Measurements from ENCODE around the gene MPC1. TPM values are rescaled to one million over a fixed set of nuclear protein-coding genes. Genes with fewer than 3 reads are reported as not detected.
"Not testable (repeated sequence)": the region's sequence is repeated elsewhere in the genome, so short reads cannot be mapped to it uniquely, and the experiment has no call there.

The MPC1 gene
- polyA plus RNA-seq, 4 donors = 47.3 to 95.0 (median 80.2) TPM

DNA sequence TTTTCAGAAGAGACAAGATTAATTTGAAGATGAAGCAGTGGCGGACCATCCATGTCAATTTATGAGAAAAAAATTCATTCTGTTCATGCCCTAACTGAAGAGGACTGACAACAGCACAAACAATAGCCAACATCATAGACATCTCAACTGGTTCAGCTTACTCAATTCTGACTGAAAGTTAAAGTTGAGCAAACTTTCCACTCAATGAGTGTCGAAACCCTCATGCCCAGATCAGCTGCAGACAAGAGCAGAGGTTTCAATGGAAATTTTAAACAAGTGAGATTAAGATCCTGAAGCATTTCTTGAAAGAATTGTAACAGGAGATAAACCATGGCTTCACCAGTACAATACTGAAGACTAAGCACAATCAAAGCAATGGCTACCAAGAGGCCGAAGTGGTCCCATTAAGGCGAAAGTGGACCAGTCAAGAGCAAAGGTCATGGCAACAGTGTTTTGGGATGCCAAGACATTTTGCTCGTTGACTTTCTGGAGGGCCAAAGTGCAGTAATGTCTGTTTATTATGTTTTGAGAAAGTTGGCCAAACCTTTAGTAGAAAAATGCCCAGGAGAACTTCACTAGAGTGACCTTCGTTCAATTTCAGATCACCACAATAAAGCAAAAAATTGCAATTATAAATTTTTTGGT is 34.3 kb downstream of the MPC1 start:
- DNase-seq (ENCODE audit: low read depth in 4 of 4, low spot score in 3 of 4) = no peak

GRCh38 chr6:166346965-166347364 is 35.8 kb downstream of the MPC1 start:
- no peak for DNase-seq (ENCODE audit: low read depth in 4 of 4, low spot score in 3 of 4)

DNA sequence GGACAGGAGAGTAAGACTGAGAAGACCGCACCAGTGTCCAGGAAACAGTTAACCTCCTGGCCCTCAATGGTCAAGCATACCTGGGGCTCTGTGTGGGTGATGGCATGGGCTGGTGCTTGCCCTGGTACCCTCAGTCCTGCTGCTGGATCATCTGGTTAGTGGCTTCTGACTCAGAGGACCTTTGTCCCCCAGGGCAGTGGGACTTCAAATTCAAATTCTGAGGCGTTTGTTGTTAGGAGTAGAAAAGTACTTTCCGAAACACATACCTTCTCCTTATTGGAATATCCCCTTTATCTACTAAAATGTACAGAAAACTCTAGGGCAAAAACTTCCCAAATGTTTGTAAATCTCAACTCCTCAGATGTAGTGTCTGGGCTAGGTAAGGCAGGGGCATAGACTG is 36.3 kb downstream of the MPC1 start:
- no peak for DNase-seq (ENCODE audit: low read depth in 4 of 4, low spot score in 3 of 4)

DNA sequence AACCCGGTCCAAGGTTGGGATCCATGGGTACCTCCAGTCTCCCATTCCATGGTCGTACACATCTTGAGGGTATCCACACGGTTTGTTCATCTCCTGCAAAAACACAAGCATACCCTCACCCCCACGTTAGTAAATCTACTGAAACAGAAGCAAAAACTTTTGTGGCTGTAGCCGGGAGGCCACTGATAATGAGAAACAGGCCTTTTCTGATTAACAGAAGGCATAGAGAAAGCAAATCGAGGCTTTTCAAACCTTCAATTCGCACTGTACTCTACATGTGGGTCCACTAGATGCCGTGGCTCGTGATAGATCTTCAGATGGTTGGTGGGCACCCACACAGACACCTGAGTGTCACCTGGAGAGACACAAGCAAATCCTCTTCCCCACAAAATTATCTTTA is 37.1 kb downstream of the MPC1 start:
- DNase-seq (ENCODE audit: low read depth in 4 of 4, low spot score in 3 of 4) = not testable (repeated sequence)

DNA sequence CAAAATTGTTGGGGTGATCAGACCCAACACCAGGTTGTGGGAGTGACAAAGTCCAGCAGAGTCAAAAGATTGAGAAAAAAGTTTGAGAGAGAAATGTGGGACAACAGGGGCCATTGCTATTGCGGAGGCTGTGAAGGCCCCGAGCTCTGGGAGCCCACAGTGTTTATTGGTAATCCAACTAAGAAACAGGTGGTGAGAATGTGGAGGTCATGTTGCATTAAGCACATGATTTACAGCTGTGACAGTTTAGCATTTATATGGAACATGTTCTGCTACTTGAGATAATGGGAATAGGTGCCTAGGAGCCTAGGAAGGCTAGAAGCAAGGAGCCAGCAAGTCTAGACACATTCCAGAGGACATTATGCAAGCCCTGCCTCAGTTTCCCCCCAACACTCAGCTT is 37.8 kb downstream of the MPC1 start:
- DNase-seq (ENCODE audit: low read depth in 4 of 4, low spot score in 3 of 4) = not testable (repeated sequence)

DNA sequence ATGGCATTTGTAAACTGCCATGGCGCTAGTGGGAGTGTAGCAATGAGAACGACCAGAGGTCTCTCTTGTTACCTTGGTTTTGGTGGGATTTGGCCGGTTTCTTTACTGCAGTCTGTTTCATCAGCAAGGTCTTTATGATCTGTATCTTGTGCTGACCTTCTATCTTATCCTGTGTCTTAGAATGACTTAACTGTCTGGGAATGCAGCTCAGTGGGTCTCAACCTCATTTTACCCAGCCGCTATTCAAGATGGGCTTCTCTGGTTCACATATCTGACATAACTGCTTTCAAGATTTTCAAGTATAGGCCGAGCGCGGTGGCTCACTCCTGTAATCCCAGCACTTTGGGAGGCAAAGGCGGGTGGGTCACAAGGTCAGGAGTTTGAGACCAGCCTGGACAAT is 38.5 kb downstream of the MPC1 start:
- DNase-seq (ENCODE audit: low read depth in 4 of 4, low spot score in 3 of 4) = no peak

DNA sequence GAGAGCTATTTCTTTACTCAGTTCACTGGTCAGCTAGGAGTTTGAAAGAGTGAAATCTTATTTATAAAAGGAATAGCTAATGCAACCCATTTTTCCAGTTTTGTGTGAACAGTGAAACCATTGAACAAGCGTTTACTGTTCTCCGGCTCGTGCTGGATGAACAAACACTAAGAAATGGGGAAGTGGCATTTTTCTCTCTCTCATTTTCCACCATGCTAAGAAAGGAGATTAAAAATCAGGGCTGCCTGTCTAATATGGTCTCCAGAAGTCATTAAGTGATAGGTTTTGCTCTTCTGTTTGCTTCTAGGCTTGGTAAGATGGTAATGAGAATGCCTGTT is 39.6 kb downstream of the MPC1 start:
- DNase-seq (ENCODE audit: low read depth in 4 of 4, low spot score in 3 of 4) = no peak

- DNase-seq (ENCODE audit: low read depth in 4 of 4, low spot score in 3 of 4) = peak; percentile 64 to 72 (median 66)
Observed at GRCh38 chr6:166342349-166343149, 40.2 kb downstream of the MPC1 start, which contains the start of gene SFT2D1. SFT2D1 (minus strand) TSS chr6:166342545; CDS start chr6:166342481, 64 bp downstream.

GRCh38 chr6:166341977-166342348 is 40.8 kb downstream of the MPC1 start:
- DNase-seq (ENCODE audit: low read depth in 4 of 4, low spot score in 3 of 4) = no peak

DNA sequence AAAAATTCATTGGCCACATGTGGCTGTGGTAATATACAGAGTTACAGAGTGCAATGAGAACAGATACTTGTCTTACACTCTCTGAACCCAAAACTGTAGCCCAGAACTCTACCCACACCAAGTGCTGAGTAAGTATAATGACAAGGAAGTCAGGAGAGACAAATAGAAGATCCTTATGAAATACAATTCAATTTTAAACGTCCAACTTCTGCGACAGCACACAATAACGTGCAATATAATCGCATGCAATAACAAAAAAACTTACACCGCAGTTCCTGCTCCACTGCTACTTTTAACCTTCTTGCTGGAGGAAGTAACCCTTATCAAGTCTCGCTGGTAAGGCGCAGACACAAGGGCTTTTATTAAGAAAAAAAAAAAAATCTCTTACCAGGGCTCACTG is 41.3 kb downstream of the MPC1 start:
- DNase-seq (ENCODE audit: low read depth in 4 of 4, low spot score in 3 of 4) = no peak

DNA sequence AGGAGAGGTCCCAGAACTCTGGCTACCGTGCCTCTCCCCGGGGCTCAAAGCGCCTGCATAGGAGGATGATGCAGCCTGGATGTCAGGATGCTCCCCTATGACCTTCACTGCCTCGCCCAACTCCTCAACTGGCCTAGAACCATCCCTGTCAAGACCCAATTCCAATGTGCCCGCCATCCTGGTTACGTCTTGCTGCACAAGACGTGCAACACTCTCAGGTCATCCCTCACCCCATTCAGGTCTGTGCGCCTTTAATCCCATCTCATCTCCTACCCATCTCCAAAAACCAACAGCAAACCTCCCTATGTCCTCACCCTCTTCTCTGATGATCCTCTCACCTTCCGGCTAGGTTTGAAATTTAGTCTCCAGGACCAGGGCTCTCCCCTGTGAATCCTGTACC is 43.9 kb downstream of the MPC1 start:
- DNase-seq (ENCODE audit: low read depth in 4 of 4, low spot score in 3 of 4) = no peak

- DNase-seq (ENCODE audit: low read depth in 4 of 4, low spot score in 3 of 4) = no peak
Observed at GRCh38 chr6:166336847-166337246, 45.9 kb downstream of the MPC1 start.

DNA sequence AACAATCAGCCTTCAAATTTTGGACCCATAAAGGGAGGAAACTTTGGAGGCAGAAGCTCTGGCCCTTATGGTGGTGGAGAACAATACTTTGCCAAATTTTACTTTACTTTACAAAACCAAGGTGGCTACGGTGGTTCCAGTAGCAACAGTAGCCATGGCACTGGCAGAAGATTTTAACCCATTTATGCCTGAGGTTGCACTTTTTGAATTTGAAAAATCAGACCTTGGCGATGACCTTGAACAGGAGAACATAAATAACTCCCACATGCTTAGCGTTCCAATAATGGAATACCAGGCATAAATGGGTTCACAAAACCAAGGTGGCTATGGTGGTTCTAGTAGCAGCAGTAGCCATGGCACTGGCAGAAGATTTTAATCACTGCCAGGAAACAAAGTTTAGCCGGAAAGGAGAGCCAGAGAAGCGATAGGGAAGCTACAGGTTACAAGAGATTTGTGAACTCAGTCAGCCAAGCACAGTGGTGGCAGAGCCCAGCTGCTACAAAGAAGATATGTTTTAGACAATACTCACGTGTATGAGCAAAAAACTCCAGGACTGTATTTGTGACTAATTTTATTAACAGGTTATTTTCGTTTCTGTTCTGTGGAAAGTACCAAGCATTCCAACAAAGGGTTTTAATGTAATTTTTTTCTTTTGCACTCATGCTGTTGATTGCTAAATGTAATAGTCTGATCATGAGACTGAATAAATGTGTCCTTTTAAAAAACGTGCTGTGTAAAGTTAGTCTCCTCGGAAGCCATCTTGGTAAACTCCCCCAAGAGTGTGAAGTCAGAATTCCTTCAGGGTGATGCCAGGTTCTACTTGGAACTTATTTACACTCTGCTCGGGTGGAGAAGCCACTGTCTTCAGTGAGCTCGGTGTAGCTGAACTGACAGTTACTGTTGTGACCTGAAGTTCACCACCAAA is 47.1 kb downstream of the MPC1 start:
- DNase-seq (ENCODE audit: low read depth in 4 of 4, low spot score in 3 of 4) = no peak

DNA sequence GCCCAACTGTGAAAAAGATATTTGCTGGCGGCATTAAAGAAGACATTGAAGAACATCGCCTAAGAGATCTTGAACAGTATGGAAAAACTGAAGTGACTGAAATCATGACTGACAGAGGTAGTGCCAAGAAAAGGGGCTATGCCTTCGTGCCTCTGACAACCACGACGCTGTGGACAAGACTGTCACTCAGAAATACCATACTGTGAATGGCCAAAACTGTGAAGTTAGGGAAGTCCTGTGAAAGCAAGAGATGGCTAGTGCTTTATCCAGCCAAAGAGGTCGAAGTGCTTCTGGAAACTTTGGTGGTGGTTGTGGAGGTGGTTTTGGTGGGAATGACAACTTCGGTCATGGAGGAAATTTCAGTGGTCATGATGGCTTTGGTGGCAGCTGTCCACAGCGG is 47.9 kb downstream of the MPC1 start:
- DNase-seq (ENCODE audit: low read depth in 4 of 4, low spot score in 3 of 4) = no peak

- no peak for DNase-seq (ENCODE audit: low read depth in 4 of 4, low spot score in 3 of 4)
Observed at GRCh38 chr6:166333172-166333995, 49.4 kb downstream of the MPC1 start.

DNA sequence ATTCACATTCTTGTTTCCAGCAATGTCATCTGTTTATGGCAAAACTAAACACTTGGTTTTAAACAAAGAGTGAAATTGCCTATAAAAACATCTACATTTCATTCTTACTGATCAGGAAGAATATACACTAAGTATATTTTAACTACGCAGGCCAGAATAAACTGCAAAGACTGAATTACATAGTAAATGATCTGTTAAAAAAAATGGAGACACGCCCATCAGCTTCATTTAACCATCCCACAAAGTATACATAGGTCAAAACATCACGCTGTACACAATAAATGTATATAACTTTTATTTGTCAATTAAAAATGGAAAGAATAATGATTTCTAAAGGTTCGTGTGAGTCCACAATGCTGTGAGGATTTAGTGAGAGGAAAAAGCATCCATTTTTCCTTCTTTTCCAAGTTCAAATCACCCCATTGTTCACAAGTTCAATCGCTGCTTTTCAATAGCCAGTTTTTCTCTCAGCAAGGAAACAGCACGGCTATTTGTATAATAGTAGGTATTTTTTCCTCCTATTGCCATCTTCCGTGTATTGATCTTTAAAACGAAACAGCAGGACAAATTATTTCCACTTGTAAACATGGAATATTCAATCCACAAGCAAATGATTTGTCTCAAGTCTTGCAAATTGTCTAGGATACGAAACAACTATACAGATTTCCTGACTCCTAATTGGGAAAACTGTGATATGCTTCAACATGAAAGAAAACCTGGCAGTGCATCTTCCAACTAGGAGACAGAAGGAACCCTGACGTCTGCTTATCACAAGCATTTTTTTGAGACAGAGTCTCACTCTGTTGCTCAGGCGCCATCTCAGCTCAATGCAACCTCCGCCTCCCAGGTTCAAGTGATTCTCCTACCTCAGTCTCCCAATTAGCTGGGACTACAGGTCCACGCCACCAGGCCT is 51.0 kb downstream of the MPC1 start:
- DNase-seq (ENCODE audit: low read depth in 4 of 4, low spot score in 3 of 4) = no peak

DNA sequence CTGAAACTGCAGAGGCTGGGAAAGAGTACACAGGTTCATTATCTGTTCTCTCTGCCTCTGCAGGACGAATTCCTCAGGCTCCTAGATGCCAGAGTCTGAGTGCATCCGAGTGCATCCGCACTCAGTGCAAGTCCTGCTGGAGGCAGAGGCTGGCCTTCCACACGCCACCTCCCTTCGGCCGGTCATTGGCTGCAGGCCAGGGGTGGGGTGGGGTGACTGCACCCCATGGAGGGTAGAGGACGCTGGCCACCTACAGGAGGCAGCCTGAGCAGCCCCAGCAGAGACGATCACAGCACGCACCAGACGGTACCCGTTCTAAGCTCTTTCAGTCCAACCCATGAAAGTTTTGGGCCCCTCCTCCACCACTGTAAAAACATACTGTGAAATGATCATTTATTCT is 52.1 kb downstream of the MPC1 start:
- no peak for DNase-seq (ENCODE audit: low read depth in 4 of 4, low spot score in 3 of 4)

DNA sequence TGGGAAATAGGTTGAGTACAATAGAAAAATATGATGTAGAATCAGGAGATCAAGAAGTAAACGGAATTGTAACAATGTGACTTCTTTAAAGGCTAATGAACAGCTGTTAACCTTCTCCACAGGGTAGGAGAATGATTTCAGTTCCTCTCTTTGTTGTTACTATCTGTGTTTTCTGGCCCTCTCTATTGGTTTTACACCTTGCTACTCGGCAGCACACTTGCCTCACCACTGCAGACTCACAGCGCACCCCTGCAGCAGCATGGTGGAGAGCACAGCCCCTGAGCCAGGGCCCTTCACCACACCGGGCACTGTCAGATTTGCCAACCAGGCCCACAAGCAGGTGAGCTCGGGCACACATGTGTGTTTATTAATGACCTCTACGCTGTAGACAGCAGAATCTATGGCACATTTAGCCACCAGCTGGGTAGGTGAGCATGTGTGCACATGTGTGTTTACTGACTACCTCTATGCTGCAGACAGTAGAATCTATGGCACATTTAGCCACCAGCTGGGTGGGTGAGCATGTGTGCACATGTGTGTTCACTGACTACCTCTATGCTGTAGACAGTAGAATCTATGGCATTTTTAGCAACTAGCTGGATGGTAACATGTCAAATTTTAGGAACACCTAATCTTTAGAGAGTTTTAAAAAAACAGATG is 57.2 kb downstream of the MPC1 start:
- no peak for DNase-seq (ENCODE audit: low read depth in 4 of 4, low spot score in 3 of 4)

- no peak for DNase-seq (ENCODE audit: low read depth in 4 of 4, low spot score in 3 of 4)
Observed at GRCh38 chr6:166323395-166323794, 59.3 kb downstream of the MPC1 start.
